Measurements from ENCODE around the gene GLG1. TPM values are rescaled to one million over a fixed set of nuclear protein-coding genes. Genes with fewer than 3 reads are reported as not detected.

The GLG1 gene
- polyA plus RNA-seq, 2 of the 4 experiments (the other 2 are of a cell fraction) = 51.9 to 90.6 TPM

- H3K4me1 ChIP-seq = peaks cover 21% of the 10 kb centered on the region
- TF ChIP-seq KDM5A (IDR thresholded peaks at IDR 0.05) = no peak
- TF ChIP-seq, protein P1, sequence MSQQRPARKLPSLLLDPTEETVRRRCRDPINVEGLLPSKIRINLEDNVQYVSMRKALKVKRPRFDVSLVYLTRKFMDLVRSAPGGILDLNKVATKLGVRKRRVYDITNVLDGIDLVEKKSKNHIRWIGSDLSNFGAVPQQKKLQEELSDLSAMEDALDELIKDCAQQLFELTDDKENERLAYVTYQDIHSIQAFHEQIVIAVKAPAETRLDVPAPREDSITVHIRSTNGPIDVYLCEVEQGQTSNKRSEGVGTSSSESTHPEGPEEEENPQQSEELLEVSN (IDR thresholded peaks at IDR 0.05; ENCODE audit: borderline replicate concordance, low read depth) = no peak
- no peak for TF ChIP-seq KDM1A (IDR thresholded peaks at IDR 0.05; ENCODE audit: low read depth)
- no peak for TF ChIP-seq HOXA7 (CRISPR knock-in tag; IDR thresholded peaks at IDR 0.05)
- no peak for TF ChIP-seq NPAS2 (CRISPR knock-in tag; IDR thresholded peaks at IDR 0.05; ENCODE audit: borderline replicate concordance)
- no peak for TF ChIP-seq CHD2 (IDR thresholded peaks at IDR 0.05; ENCODE audit: low read length, partially characterized antibody)
- TF ChIP-seq, protein P2, sequence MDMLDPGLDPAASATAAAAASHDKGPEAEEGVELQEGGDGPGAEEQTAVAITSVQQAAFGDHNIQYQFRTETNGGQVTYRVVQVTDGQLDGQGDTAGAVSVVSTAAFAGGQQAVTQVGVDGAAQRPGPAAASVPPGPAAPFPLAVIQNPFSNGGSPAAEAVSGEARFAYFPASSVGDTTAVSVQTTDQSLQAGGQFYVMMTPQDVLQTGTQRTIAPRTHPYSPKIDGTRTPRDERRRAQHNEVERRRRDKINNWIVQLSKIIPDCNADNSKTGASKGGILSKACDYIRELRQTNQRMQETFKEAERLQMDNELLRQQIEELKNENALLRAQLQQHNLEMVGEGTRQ (IDR thresholded peaks at IDR 0.05) = no peak
- WGBS (ENCODE audit: missing lambda C conversion rate) = 87% methylated on average over 2 of the region's 2 CpGs
- H3K4me3 ChIP-seq = no peak overlapping the region
- no peak for DNase-seq (ENCODE audit: low read depth in 1 of 2, low spot score in 1 of 2)
- ATAC-seq = no peak
- ChIA-PET POLR2A (interaction anchor here (0.6 kb wide), 1 partner anchor 16 kb away, joined by 5 read pairs; no protein-coding TSS in a partner anchor), CTCF (interaction anchor here (1.2 kb wide), 1 partner anchor 16 kb away, joined by 4 read pairs; no protein-coding TSS in a partner anchor)
- no peaks in the 10 kb centered on the region for H3K9me3 ChIP-seq
- FAIRE-seq = no peak
- H3K4me2 ChIP-seq = no peak overlapping the region
- H3K27ac ChIP-seq = no peak overlapping the region
Observed at GRCh38 chr16:74574146-74574545, 32.8 kb downstream of the GLG1 start.

DNA sequence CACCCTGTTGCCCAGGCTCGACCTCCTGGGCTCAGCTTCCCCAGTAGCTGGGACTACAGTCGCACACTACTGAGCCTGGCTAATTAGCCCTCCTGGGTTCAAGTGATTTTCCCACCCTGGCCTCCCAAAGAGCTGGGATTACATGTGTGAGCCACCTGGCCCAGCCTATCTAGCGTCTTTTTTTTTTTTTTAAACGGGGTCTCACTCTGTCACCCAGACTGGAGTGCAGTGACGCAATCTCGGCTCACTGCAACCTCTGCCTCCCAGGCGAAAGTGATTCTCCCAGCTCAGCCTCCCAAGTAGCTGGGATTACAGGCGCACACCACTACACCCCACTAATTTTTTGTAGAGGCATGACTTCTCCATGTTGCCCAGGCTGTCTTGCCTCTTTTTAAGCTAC lies 33.3 kb downstream of the GLG1 start:
- H3K4me3 ChIP-seq = no peak overlapping the region
- ChIA-PET CTCF (interaction anchor here (1.2 kb wide), 1 partner anchor 16 kb away, joined by 4 read pairs; no protein-coding TSS in a partner anchor), POLR2A (no interaction called here)
- no peak for DNase-seq (ENCODE audit: low read depth in 1 of 2, low spot score in 1 of 2)
- no peak for FAIRE-seq
- WGBS (ENCODE audit: missing lambda C conversion rate) = 80% methylated on average over 7 of the region's 8 CpGs
- no peak overlapping the region for H3K27ac ChIP-seq
- no peak for ATAC-seq
- H3K4me1 ChIP-seq = peaks cover 15% of the 10 kb centered on the region
- H3K9me3 ChIP-seq = no peaks in the 10 kb centered on the region
- H3K4me2 ChIP-seq = no peak overlapping the region
- no peak for TF ChIP-seq HMGXB4 (CRISPR knock-in tag; IDR thresholded peaks at IDR 0.05; ENCODE audit: borderline replicate concordance)
- peak in 1 of 2 experiments; percentile 51; a peak in 2 of 4 replicates for TF ChIP-seq CEBPB (IDR thresholded peaks at IDR 0.05)
- TF ChIP-seq, protein P3, sequence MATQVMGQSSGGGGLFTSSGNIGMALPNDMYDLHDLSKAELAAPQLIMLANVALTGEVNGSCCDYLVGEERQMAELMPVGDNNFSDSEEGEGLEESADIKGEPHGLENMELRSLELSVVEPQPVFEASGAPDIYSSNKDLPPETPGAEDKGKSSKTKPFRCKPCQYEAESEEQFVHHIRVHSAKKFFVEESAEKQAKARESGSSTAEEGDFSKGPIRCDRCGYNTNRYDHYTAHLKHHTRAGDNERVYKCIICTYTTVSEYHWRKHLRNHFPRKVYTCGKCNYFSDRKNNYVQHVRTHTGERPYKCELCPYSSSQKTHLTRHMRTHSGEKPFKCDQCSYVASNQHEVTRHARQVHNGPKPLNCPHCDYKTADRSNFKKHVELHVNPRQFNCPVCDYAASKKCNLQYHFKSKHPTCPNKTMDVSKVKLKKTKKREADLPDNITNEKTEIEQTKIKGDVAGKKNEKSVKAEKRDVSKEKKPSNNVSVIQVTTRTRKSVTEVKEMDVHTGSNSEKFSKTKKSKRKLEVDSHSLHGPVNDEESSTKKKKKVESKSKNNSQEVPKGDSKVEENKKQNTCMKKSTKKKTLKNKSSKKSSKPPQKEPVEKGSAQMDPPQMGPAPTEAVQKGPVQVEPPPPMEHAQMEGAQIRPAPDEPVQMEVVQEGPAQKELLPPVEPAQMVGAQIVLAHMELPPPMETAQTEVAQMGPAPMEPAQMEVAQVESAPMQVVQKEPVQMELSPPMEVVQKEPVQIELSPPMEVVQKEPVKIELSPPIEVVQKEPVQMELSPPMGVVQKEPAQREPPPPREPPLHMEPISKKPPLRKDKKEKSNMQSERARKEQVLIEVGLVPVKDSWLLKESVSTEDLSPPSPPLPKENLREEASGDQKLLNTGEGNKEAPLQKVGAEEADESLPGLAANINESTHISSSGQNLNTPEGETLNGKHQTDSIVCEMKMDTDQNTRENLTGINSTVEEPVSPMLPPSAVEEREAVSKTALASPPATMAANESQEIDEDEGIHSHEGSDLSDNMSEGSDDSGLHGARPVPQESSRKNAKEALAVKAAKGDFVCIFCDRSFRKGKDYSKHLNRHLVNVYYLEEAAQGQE (IDR thresholded peaks at IDR 0.05) = no peak

GRCh38 chr16:74570412-74571301 lies 36.3 kb downstream of the GLG1 start:
- ATAC-seq = no peak
- peaks cover 5% of the 10 kb centered on the region; the same call in 1 of the 3 replicates for H3K4me1 ChIP-seq
- CTCF ChIA-PET = interaction anchor here (0.6 to 2.0 kb wide), 3 partner anchors 9 to 298 kb away, joined by 3 to 11 read pairs (median 4); no protein-coding TSS in a partner anchor
- no peak overlapping the region for H3K4me2 ChIP-seq
- no peak overlapping the region for H3K4me3 ChIP-seq
- no peak for DNase-seq (ENCODE audit: low read depth in 1 of 2, low spot score in 1 of 2)
- TF ChIP-seq HEYL (CRISPR knock-in tag; IDR thresholded peaks at IDR 0.05) (no peak), KDM5A (IDR thresholded peaks at IDR 0.05) (no peak), MYC (IDR thresholded peaks at IDR 0.05; ENCODE audit: borderline replicate concordance, low read length) (no peak), HDAC2 (IDR thresholded peaks at IDR 0.05) (no peak), RARB (CRISPR knock-in tag; IDR thresholded peaks at IDR 0.05) (no peak), CBX2 (IDR thresholded peaks at IDR 0.05; ENCODE audit: borderline replicate concordance, low read depth) (no peak), NPAS2 (CRISPR knock-in tag; IDR thresholded peaks at IDR 0.05; ENCODE audit: borderline replicate concordance) (no peak)
- POLR2A ChIA-PET = no interaction called here
- 75% methylated on average over 5 of the region's 5 CpGs for WGBS (ENCODE audit: missing lambda C conversion rate)
- no peaks in the 10 kb centered on the region for H3K9me3 ChIP-seq
- H3K27ac ChIP-seq = no peak overlapping the region
- FAIRE-seq = no peak

Measured in A549 (cell line).